Body of pancreas (tissue), 4 donors: ENCODE measurements around the gene NKX1-2. TPM values are rescaled to one million over a fixed set of nuclear protein-coding genes. Genes with fewer than 3 reads are reported as not detected.

ENCODE experiments used
- ATAC-seq: fragments of 150-250 bp; one replicate; pipeline ENCODE4 v1.9.1; 2016
- DNase-seq, 4 donors: peaks; one replicate each; pipeline ENCODE4 v3.0.0-alpha.2; 2019
- H3K27ac ChIP-seq, 4 donors: fragments of 200-600 bp; sonication (generic); 1 replicate in 3 of 4; 2 replicates in 1 of 4; pipeline versions ENCODE4 v1.5.1 to v1.6.1; 2016 to 2019; ENCODE audit warnings: mild to moderate bottlenecking in 1 of 4, mixed read lengths in 1 of 4, moderate library complexity in 1 of 4
- H3K27me3 ChIP-seq, 2 donors: fragments of 200-600 bp; sonication (generic); one replicate each; pipeline ENCODE4 v1.6.0; 2016; ENCODE audit warnings: mild to moderate bottlenecking in 1 of 2
- H3K36me3 ChIP-seq, 2 donors: fragments of 200-600 bp; sonication (generic); replicated peaks in 1 of 2; 2 replicates each; pipeline ENCODE4 v1.5.1; 2016; ENCODE audit warnings: low read depth in 2 of 2; ENCODE audit not compliant: insufficient read depth in 1 of 2
- H3K4me1 ChIP-seq: fragments of 200-600 bp; sonication (generic); one replicate; pipeline ENCODE4 v1.6.0; 2016
- H3K4me3 ChIP-seq, 2 donors: fragments of 200-600 bp; sonication (generic); 1 replicate in 1 of 2; 2 replicates in 1 of 2; pipeline ENCODE4 v1.5.1; 2016 to 2019
- H3K9me3 ChIP-seq, 3 donors: fragments of 200-600 bp; sonication (generic); 1 replicate in 2 of 3; 2 replicates in 1 of 3; pipeline ENCODE4 v1.5.1; 2016
- CTCF ChIP-seq, 7 experiments: fragments of 450-650 bp in 4 of 7; fragments of 200-600 bp in 3 of 7; sonication (generic) in 3 of 7; IDR thresholded peaks; one replicate each; pipeline ENCODE4 v1.5.1; 2016 to 2019; ENCODE audit warnings: antibody characterized with exemption in 7 of 7
- POLR2A ChIP-seq, 3 donors: fragments of 450-650 bp; IDR thresholded peaks; one replicate each; pipeline ENCODE4 v1.6.1; 2016; ENCODE audit warnings: antibody characterized with exemption in 3 of 3, mild to moderate bottlenecking in 2 of 3
- WGBS, 2 donors: methylation state at CpG; one replicate each; pipeline ENCODE4 v1.1.5; 2017; 5-methylcytosine and 5-hydroxymethylcytosine counted together
- intact Hi-C: fragments of 100-400 bp; cut with DNase I; formaldehyde crosslinking; loops from one replicate; pipeline ENCODE4 v1.15.1; 2023
- total RNA-seq, 2 donors: library from RNA; depleted of rRNA; stranded (reverse); fragments of >200 nt; gene quantifications; one replicate each; pipeline ENCODE4 v1.1.0, GENCODE V29; 2016

NKX1-2 gene
- total RNA-seq, 2 donors from 2014 or later = not detected

GRCh38 chr10:124484031-124484430 is 34.2 kb upstream of the NKX1-2 start:
- no peak for DNase-seq
- intact Hi-C loops = no loop called here
- Histone ChIP-seq H3K9me3 (no peaks in the 10 kb centered on the region), H3K4me3 (no peak overlapping the region), H3K4me1 (no peaks in the 10 kb centered on the region), H3K27ac (no peak overlapping the region), H3K27me3 (no peaks in the 10 kb centered on the region), H3K36me3 (no peaks in the 10 kb centered on the region)
- 92% methylated on average over 17 of the region's 17 CpGs; no CpG with 5 or more reads in 1 of the 2 donors for WGBS, 2 donors
- no peak for ATAC-seq
- no peak for TF ChIP-seq POLR2A (IDR thresholded peaks at IDR 0.05)
- no peak for TF ChIP-seq CTCF (IDR thresholded peaks at IDR 0.05)

- intact Hi-C loops = no loop called here
- Histone ChIP-seq H3K9me3 (no peaks in the 10 kb centered on the region), H3K4me1 (no peaks in the 10 kb centered on the region), H3K4me3 (no peak overlapping the region), H3K27me3 (no peaks in the 10 kb centered on the region), H3K36me3 (no peaks in the 10 kb centered on the region), H3K27ac (no peak overlapping the region)
- 81 to 84% methylated on average over 7 to 12 of the region's 12 CpGs for whole genome bisulfite sequencing, 2 donors
- TF ChIP-seq CTCF (IDR thresholded peaks at IDR 0.05) (no peak), POLR2A (IDR thresholded peaks at IDR 0.05) (no peak)
- ATAC-seq = no peak
- DNase-seq = no peak
These were observed 33.0 kb upstream of the NKX1-2 start for GRCh38 chr10:124482876-124483275.

DNA sequence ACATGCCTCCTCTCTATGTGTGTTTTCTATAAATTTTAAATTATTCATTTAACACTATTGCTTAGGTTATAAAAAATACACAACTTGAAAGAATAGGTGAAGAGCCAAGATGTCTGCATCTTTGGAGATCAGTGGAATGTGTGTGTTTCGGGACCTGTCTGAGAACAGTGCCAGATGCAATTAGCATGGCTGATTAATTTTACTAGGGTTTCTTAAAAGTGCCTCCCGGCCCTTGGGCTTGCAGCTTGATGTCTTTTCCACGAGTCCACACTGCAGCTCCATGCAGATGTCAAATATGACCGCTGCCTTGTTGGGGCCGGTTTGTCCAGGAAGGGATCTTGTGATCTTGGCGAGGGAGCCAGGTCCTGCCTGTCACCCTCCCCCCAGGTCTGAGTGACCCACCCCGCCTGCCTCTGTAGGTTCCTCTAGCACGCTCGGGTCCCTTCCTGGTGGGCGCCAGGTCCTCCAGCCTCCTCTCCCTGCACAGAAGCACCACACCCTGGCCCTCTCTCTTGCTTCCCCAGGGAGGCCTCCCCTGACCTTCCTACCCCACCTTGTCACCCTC is 32.5 kb upstream of the NKX1-2 start:
- H3K9me3 ChIP-seq = no peaks in the 10 kb centered on the region
- 85 to 89% methylated on average over 10 of the region's 10 CpGs for WGBS, 2 donors
- no peak overlapping the region for H3K27ac ChIP-seq
- no peaks in the 10 kb centered on the region for H3K36me3 ChIP-seq
- DNase-seq (no peak), ATAC-seq (no peak)
- no peak overlapping the region for H3K4me3 ChIP-seq
- intact Hi-C loops = no loop called here
- no peaks in the 10 kb centered on the region for H3K4me1 ChIP-seq
- no peaks in the 10 kb centered on the region for H3K27me3 ChIP-seq
- TF ChIP-seq CTCF (IDR thresholded peaks at IDR 0.05) = no peak
- TF ChIP-seq POLR2A (IDR thresholded peaks at IDR 0.05) = no peak

DNA sequence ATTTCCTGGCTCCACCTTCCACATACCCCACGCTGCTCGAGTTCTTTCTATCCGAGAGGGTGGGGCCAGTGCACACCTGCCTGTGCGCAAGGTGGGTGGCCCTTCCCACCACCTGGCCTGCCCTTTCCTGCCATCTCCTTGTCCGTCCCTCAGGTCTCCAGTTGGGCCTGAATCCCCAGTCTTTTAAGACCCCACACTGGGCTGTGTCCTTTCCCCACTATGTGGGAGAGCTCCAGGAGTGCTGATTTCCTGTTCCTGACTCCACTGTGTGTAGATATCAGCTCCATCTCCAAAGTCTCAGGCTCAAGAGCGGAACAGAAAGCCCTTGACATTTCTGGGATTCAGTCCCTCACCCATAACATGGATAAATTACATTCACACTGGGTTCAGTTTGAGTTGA is 31.9 kb upstream of the NKX1-2 start:
- intact Hi-C loops = no loop called here
- H3K4me1 ChIP-seq = no peaks in the 10 kb centered on the region
- H3K4me3 ChIP-seq = no peak overlapping the region
- no peak overlapping the region for H3K27ac ChIP-seq
- no peaks in the 10 kb centered on the region for H3K9me3 ChIP-seq
- H3K27me3 ChIP-seq = no peaks in the 10 kb centered on the region
- no peaks in the 10 kb centered on the region for H3K36me3 ChIP-seq
- no peak for TF ChIP-seq CTCF (IDR thresholded peaks at IDR 0.05)
- TF ChIP-seq POLR2A (IDR thresholded peaks at IDR 0.05) = no peak
- whole genome bisulfite sequencing, 2 donors = 83 to 86% methylated on average over 6 of the region's 6 CpGs
- DNase-seq (no peak), ATAC-seq (no peak)

DNA sequence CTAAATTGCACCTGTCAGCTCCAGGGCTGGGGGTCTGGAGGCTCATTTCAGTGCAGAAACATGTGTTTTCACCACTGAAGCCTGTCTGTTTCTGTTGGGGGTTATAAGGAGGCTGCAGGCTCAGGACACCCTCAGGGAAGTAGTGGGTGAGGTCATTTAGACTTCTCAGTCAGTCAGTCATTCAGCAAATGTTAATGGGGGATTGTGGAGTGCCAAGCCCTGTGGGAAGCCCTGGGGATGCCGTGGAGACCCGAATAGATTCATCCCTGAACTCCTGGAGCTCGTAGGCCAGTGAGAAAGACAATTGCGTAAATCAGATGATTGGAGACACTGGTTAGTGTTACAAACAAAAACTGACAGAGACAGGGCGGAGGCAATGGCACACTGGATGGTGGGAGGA is 31.0 kb upstream of the NKX1-2 start:
- ATAC-seq (no peak), DNase-seq (no peak)
- 80 to 88% methylated on average over 5 of the region's 5 CpGs for WGBS, 2 donors

More for the DNA sequence above, 31.0 kb upstream of the NKX1-2 start:
- Histone ChIP-seq H3K27ac (no peak overlapping the region), H3K36me3 (no peaks in the 10 kb centered on the region), H3K4me1 (no peaks in the 10 kb centered on the region), H3K4me3 (no peak overlapping the region), H3K27me3 (no peaks in the 10 kb centered on the region), H3K9me3 (no peaks in the 10 kb centered on the region)
- intact Hi-C loops = no loop called here
- TF ChIP-seq CTCF (IDR thresholded peaks at IDR 0.05) (no peak), POLR2A (IDR thresholded peaks at IDR 0.05) (no peak)
